Stimulated activated CD4-positive, alpha-beta T cell treated with anti-CD3 and anti-CD28 coated beads, Interleukin-12 subunit alpha, Interleukin-12 subunit beta, amount 100 ng/mL, for 4 hours (primary cell): ENCODE results near the gene DPY30.

Experiments
- DNase-seq: peaks from one replicate; pipeline ENCODE4 v3.0.0-alpha.2; 2020

Gene DPY30

GRCh38 chr2:32009516-32010256 is 29.9 kb downstream of the DPY30 start:
- DNase-seq = peak; percentile 39

- DNase-seq = peak; percentile 3
These were observed 30.6 kb downstream of the DPY30 start for GRCh38 chr2:32008805-32009515.

- DNase-seq = no peak
These were observed 32.5 kb downstream of the DPY30 start for GRCh38 chr2:32007121-32007391.

GRCh38 chr2:32005371-32005976 is 34.1 kb downstream of the DPY30 start:
- no peak for DNase-seq

GRCh38 chr2:32003791-32004190 is 35.8 kb downstream of the DPY30 start:
- DNase-seq = no peak

GRCh38 chr2:32002406-32002805 is 37.2 kb downstream of the DPY30 start:
- no peak for DNase-seq

- no peak for DNase-seq
These were observed 40.2 kb downstream of the DPY30 start for GRCh38 chr2:31999438-31999837.

GRCh38 chr2:31998731-31999383 is 40.7 kb downstream of the DPY30 start:
- no peak for DNase-seq

- DNase-seq = no peak
These were observed 42.0 kb downstream of the DPY30 start for GRCh38 chr2:31997653-31998052.

GRCh38 chr2:31996571-31997150 is 42.9 kb downstream of the DPY30 start:
- no peak for DNase-seq

- no peak for DNase-seq
These were observed 46.7 kb downstream of the DPY30 start for GRCh38 chr2:31992934-31993333.

- DNase-seq = no peak
These were observed 47.5 kb downstream of the DPY30 start for GRCh38 chr2:31992025-31992579.

- DNase-seq = no peak
These were observed 49.7 kb downstream of the DPY30 start for GRCh38 chr2:31989946-31990345.

- no peak for DNase-seq
These were observed 52.0 kb downstream of the DPY30 start for GRCh38 chr2:31987454-31988220.

GRCh38 chr2:31986906-31987305 is 52.7 kb downstream of the DPY30 start:
- DNase-seq = no peak

GRCh38 chr2:31983762-31984467 is 55.7 kb downstream of the DPY30 start:
- DNase-seq = no peak

GRCh38 chr2:31980674-31981356 is 58.8 kb downstream of the DPY30 start:
- no peak for DNase-seq

- DNase-seq = no peak
These were observed 59.6 kb downstream of the DPY30 start for GRCh38 chr2:31979956-31980355.

GRCh38 chr2:31979018-31979417 is 60.6 kb downstream of the DPY30 start:
- no peak for DNase-seq

- no peak for DNase-seq
These were observed 61.2 kb downstream of the DPY30 start for GRCh38 chr2:31978436-31978835.
